NCI-H2196 (cell line): ENCODE data around the gene GABRD.

Source experiments
- DNase-seq: peaks from one replicate; lab custom pipeline; 2025; ENCODE audit not compliant: unreplicated experiment; lab: John Stamatoyannopoulos, UW

GABRD gene

DNA sequence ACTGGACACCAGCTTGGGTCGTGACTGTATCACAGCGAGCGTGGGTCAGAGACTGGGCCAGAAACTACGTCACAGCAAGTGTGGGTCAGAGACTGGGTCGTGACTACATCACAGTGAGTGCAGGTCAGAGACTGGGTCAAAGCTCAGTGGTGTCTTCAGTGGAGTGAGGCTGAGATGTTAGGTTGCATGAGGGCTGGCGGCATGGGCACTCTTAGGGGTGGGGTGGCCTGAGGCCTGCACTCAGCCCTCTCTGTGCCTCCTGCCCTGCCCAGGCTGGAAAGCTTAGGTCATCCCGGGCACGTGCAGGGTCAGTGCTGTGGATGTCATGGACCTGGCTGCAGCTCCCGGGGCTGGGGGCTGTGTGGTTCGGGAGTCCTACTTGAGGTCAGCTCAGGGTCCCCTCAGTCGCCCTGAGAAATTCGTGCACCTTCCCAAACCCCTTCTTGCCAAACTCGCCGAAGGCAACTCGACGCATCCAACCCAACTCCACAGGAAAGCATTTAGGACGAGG, 34.5 kb upstream of the GABRD start:
- DNase-seq: no peak

DNA sequence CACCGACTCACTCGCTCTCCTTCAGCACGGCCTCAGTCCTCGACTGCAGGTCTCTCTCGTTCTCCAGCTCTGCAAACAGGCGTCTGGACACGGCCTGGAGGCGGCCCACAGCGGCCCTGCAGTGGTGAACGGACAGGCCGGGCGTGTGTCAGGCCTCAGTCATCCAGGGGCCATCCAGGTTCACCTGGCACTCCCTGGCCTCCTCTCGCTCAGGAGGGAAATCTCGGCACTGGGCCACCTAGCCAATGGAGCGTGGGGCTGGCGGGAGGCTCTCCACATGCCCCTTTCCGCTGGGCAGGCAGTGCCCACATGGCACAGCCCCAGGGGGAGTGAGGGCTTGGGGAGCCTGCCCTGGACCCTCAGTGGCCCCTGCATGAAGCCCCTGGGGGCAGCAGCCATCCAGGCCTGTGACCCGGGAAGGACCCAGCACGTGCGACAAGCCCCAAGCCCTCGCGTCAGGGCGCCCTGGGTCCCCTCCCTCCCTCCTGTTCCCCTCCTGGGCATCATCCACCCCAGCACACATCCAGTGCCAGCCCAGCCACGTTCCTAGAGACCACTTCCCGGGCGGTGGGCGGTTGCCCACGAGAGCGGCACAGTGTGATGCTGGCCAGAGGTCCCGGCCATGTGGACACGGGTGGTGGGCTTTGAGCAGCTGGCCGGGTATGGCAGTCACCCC, 33.6 kb upstream of the GABRD start:
- no peak for DNase-seq

DNA sequence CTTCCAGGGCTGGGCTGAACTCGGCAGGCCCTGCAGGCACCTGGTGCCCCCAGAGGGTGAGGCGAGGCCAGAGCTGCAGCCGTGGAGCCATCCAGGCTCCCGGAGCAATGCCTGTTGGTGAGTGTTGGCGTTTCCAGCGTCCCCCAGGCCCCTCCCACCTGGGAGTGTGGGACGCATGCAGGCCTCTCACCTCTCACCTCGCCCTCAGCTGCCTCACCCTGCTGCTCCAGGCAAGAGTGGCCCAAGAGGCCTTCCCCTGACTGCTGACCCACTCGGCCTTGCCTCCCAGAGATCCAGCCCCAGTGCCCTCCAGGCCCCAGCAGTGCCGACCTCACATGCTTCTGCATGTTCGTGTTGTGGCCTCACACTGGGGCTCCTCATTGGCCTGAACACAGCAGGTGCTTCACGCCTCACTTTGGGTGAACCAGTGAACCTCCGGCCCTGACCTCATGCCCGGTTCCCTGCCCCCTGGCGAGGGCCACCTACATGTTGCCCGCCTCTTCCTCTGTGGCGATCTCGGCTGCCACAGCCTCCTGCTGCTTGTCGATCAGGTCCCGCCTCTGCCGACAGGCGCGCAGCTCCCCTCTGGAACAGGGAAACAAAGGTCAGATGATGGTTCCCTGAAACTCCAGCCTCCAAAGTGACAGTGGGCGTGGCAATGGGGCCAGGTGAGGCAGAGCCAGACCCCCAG, 32.5 kb upstream of the GABRD start:
- no peak for DNase-seq

DNA sequence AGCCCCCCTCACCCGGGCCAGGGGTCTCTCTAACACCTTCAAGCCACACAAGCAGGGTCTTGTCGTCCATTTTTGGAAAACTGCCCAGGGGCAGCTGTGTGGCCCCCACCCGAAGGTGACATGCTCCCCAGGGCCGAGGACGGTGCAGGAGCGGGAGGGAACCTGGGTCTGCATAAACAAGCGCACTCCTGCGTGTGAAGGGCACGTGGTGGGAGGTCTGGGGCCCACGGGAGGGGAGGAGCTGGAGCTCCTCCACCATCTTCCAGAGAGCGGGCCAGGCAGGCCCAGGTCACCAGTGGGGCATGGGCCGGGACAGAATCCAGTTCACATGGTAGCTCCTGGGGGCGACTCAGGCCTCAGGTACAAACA, 32.0 kb upstream of the GABRD start:
- DNase-seq: no peak

DNA sequence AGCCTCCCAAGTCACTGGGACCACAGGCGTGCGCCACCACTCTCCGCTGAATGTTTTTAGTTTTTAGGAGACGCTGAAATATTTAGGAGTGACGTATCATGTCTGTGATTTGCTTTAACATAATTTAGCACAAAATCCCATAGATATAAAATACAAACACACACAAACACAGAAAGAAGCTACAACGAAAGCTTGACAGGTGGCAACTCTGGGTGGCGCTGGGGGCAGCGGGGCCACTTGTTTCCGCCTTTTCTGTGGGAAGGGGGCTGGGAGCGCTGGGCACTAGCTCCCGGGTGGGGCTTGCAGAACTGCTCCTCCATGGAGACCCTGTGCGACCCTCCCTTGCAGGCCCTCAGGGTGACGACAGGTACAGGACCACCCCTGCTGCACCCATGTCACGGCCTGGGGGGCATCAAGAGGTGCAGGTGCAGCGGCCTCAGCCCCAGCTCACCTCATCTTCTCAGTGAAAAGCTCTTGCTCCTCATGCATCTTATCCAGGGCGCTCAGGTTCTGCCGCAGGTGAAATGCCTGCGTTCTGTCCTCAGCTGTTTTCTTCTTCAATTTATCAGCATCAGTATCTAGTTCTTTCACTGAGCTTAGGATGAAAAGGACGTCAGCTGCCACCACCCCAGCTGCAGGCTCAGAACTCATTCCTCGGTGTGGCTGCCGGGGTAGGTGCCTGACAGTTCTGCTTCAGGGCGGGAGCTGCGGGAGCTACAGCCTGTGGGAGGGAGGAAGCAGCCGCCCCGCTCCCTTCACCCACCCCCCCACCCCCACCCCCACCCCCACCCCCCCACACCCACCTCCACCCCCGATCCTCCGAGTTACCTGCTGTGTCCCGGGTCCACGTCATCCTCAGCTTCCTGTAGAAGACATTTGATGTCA, 30.8 kb upstream of the GABRD start:
- DNase-seq: no peak

DNA sequence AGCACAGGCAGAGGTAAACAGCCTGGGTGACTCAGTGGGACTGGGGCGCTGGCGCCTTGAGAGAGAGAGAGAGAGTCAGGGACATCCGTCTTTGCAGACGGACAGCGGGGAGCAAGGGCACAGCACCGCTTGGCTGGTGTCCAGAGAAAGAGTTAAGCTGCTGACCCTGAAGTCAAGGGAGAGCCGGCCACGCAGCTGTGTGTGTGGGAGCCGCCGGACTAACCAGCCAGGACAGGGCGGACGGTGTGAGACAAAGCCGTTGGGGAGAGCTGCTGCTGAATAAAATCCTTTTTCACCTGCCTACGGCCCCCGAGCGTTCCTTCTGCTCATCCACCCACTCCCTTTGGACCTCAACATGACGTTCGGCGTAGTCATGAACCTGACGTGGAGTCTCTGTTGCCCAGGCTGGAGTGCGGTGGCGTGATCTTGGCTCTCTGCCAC, 30.0 kb upstream of the GABRD start:
- no peak for DNase-seq

DNA sequence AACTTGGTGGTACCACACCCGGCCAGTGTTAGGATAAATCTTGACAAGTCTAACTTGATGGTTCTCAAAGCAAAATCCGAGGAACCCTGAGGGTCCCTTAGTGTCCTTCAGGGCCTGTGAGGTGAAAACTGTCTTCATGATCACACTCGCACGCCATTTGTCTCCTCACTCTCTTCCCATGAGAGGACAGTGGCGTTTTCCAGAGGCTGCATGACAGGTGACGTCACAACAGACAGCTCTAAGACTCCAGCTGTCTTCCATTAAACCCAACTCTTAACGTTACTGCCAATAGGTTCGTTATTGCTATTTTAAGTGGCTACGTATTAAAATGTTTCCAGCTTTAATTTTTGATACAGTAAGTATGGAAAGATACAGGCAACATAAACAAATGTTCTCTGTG, 29.4 kb upstream of the GABRD start:
- DNase-seq: no peak

DNA sequence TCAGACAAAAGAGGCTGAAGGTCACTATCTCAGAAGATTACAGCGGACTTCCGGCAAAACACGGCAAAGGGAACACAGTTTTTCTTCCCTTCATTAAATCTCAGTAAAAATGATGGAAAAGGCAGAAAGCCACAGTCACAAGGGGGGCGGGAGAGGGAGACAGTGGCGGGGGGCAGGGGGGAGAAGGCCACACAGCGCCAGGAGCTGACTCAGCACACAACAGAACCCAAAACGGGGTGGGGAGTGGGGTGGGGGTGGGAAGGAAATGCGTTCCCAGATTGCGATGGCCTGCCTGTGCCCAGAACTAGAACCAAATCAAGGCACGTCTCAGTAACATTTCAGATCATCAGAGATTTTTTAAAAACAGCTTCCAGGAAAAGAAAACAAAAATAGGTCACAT, 28.9 kb upstream of the GABRD start:
- DNase-seq: no peak

DNA sequence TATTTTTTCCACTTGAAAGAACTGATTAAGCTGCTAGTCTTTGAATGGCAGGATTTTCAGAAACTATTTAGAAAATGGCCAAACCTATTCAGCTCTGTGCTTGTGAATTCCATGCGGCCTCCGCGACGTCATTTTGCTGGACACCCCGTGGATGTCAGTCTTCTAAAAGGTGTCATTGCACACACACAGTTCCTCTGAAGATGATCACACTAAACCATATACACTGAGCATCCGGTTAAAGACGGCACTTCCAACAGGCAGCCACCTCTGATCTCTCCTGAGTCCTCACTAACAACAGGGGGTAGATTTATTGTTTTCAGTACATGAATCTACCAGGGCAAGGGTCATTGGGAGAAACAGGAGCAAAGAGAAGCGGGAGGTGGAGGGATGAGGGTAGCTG, 24.6 kb upstream of the GABRD start:
- DNase-seq: no peak

DNA sequence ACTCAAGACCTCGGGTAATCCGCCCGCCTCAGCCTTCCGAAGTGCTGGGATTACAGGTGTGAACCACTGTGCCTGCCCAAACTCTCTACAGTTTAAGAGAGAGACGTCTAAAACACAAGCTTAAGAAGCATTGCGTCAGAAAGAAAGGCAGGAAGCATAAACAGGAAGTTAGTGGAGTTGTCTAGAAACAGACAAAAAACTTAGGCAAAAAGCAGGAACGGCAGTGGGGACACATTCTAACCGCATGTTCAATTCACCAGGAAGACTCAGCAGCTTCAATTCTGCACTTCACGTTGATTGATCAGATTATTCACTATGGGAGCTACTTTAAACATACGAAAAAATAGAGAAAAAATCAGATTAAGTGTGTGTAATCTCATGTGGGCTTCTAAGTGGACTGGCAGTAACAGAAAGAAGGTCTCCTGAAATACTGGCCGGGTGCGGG, 22.9 kb upstream of the GABRD start:
- no peak for DNase-seq

DNA sequence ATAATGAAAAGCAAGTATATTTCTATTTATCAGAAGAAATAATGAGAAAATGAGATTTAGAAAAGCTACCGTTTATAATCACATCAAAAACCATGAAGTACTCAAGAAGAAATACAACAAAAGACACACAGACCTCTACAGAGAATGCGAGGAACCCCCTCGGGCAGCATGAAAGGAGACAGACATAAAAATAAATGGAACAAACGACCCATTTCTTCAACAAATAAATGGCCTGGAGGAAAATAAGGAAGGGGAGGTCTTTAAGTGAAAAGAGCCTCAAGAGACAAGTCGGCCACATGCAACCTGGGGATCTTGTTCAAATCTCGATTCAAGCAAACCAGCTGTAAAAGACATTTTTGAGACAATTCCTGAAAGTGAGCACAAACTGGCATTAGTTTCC, 21.6 kb upstream of the GABRD start:
- DNase-seq: no peak

DNA sequence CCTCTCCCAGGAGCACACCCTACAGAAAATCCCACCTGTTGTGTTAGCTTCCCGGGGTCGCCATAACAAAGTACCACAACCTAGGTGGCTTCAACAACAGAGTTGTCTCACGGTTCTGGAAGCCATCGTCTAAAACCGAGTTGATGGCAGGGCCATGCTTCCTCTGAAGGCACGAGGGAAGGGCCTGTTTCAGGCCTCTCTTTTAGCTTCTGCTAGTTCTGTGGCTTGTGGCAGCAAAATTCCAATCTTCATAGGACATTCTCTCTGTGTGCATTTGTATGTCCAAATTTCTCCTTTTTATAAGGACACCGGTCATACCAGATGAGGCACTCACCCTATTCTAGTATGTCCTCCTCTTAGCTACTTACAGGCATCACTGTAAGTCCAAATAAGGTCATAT, 18.7 kb upstream of the GABRD start:
- no peak for DNase-seq

DNA sequence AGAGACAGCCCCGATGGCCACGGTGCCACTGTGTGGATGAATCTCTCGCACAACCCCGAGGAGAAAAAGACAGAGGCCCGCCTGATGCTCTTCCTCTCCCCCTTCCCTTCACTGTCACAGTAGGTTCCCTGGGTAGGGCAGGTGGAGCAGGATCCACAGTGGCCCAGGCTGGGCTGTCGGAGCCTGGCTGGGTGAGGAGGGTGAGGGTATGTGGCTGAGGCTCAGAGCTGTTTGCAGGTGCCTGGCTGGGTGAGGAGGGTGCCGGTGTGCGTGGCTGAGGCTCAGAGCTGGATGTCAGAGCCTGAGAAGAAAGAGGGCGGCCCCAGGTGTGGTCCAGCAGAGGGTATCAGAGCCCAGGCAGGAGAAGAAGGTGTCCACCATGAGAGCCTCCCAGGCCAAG, 18.3 kb upstream of the GABRD start:
- DNase-seq: no peak

DNA sequence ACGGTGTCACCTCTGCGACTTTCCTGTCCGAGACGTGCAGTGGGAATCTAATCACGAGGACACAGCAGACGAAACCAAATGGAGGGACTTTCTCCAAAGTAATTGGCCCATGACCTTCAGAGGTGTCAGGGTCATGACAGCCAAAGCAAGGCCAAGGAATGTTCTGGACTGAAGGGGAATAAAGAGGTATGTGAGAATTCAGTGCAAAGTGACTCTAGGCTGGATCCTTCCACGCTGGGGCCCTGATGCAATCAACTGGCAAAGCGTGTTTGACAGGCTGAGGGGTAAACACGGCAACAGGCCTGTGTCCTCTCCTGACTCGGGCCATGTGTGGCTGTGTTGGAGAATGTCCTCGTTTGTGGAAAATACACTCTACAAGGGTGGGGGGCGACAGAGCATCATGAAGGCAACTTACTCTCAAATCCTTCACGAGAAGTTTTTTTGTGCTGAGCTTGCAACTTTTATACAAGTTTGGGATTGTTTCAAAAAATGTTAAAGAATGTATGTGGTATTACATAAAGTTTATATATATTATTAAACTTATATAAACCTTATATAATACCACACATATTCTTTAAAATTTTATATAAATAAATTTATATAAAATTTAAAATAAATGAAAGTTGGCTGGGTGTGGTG, 17.3 kb upstream of the GABRD start:
- no peak for DNase-seq

DNA sequence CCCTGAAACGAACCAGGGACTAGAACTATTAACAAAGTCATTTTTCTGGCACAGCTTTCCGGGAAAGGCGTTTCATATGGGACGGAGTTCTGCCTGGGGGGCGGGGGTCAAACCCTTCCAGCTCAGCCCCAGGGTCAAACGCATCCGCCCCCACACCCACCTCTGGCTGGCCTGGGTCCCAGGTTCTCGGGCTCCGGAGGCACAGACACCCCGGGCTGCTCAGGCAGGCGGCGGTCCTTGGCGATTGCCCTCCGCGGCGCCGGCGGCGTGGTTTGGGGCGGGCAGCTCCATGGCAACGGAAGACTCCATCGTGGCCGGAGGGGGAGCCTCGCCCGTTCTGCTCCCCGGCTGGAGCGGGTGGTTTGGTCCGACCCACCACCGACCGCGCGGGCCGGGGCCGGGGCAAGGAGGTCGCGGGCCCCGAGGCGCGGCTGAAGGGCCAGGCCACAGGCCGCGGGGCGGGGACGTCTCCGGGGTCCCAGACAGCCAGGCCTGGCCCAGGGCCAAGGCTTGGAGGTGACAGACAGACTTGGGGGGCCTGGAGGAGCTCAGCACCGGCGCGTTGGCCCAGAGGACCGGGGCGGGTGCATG, 15.5 kb upstream of the GABRD start, which contains the start of gene CFAP74:
Gene CFAP74, minus strand, starts transcription at position 246 of the 591 bp plus-strand sequence. CDS start 12,830 bp downstream, outside the sequence.
- peak; percentile 78 for DNase-seq

DNA sequence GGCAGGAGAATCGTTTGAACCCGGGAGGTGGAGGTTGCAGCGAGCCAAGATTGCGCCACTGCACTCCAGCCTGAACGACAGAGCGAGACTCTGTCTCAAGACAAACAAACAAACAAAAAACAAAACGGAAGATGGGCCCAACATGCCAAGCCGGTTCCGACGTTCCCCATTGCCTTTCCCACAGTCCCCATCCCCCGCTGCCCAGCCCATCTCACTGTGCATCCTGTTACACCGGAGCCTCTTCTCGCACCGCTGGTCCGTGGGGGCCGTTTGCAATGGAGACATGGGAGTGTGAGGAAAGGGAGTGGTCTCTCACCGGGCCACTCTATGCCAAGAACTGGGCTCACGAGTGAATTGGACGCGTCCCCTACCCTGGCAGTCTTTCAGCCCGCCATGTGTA, 14.3 kb upstream of the GABRD start:
- DNase-seq: no peak

DNA sequence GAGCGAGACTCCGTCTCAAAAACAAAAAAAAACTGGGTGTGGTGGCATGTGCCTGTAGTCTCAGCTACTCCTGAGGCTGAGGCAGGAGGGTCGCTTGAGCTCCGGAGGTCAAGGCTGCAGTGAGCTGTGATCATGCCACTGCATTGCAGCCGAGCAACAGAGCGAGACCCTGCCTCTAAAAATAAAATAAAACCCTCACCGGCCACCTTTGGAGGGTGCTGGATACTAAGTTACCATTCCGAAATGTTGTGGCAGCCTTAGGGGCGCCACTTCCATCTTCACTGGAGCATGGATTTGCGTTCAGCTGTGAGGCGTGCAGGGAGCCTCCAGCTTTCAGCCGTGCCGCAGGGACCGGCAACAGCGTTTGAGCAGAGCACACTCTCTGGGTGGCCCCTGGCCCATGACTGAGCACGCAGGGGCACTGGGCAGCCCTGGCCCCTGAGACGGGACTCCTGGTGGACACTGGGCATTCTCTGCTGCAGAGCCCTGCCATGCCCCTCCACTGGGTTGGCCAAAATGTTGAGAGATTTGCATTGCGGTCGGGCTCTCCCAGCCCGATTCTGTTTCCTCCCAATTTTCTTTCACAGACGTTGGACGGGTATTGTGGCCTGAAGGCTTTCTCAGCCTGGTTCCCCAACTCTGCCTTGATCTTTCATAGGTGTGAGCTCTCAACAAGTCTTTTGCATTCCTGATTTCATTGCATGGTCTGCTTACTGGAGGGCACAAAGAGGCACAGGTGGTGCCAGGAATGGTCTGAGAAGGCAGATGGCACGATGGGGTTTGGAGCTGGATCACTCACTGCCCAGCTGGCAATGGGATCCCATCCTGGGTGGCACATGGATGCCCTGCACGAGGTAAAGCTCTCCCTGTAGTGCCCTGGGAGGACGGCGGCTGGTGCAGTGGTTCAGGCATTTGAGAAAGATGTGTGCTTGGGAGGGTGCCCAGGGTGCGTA, 9.8 kb upstream of the GABRD start:
- DNase-seq: no peak

DNA sequence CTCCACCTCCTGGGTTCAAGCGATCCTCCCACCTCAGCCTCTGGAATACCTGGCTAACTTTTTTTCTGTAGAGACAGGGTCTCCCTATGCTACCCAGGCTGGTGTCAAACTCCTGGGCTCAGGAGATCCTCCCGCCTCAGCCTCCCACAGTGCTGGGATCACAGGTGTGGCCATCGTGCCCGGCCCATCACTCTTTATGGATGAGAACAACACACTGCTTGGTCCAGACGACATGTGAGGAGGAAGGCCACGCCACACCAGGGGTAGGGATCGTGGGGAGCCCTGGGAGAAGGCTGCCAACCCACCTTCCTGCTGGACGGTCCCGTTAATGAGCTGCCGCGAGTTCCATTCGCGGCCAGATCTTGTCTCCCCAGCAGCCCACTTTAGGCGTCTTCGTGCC, 5.0 kb upstream of the GABRD start:
- no peak for DNase-seq
